ENCODE data around the gene LCN10.

The LCN10 gene

DNA sequence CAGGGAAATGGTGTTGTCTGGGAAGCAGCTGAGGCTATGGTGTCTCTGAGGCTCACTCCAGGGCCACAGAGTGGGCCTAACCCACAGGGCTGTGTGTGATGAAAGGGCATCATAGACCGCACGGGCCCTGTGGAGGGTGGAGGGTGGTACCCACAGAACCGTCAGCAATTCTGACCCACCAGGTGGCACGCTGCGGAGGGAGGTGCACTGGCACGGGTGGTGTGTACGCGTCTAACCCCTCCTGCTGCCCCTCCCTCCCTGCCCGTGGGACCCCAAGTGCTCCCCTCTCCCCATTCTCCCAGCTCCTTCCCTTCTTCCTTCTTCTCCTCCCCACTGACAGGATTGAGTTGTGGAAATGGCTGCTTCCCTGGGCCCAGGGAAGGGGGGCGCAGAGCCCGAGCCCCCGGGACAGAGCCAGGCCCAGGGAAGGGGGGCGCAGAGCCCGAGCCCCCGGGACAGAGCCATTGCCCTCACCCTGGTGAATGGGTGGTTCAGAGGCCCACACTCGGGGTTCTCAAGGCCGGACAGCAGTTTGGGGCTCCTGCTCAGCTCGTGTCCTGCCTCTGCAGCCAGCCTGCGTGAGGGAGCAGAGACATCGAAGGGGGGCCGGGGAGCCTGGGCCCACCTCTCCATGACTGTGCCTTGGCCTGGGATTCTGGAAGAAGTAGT is 6.8 kb downstream of the LCN10 start:
- DNase-seq = no peak

DNA sequence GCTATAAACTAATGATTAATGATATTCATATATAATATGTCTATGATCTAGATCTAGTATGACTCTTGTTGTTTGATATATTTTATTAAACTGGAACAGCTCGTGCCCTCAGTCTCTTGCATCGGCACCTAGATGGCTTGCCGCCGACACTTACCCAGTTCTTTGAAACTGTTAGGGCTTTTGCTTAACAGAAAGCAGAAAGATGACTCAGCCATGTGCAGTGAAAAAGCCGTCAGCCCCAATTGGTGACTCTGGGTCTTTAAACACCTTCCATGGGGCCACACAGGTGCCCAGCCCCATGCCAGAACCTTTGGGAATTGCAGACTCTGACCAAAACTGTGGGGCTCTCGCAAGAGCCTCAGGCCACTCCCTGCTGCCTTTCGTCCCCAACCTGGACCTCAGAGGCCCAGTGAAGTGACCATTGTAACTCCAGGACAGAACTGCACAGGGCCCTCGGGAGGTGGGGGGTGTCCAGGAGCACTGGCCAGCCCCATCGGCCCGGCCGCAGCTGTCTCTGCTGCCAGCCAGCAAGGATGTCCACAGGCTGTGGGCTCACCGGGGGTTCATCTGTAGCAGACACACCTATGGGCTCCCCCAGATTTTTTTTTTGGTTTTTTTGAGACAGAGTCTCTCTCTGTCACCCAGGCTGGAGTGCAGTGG is 7.8 kb downstream of the LCN10 start:
- no peak for DNase-seq

DNA sequence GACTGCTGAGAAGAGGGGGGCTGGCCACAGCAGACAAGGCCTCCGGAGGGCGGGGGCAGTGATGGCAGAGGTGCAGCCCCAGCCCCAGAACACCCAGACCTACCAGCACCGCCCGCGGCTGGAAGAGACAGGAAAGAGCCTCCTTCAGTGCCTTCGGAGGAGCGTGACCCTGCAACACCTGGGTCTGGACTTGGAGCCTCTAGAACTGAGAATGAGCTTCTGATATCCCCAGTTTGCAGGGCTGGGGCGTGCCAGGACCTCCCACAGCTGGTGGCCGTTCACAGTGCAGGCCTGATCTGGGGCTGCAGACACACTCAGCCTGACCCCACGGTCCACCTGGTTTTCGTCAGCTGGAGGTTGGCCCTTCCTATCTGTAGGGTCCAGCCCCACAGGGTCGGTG is 9.1 kb downstream of the LCN10 start:
- DNase-seq = no peak

DNA sequence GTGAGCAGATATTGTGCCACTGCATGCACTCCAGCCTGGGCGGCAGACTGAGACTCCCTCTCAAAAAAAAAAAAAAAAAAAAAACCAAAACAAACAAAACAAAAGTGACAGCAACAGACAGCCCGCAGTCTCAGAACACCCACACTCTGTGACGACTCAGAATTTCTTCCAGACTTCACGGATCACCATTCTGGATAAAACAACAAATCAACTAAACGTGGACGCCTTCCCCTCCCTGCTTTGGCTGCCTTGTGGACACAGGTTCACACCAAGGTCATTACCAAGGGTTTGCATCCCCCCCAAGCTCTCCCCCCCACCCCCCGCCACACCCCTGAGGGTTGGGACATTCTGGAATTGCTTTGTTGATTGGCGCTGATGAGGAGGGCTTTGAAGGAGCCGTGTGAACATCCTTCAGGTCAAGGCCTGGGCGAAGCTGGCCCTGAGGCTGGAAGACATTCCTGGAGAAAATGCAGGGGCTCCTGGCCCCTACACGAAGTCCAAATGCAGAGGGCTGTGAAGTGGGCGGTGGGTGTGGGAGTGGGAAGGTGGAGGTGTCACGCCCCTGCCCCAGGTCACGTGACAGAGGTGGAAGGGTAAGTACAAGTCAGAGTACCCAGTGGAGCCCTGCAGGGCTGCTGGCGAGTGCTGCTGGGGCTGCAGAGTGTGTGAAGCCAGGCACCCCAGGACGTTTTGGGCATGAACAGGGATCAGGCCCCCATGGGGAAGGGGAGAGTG is 10.1 kb downstream of the LCN10 start:
- no peak for DNase-seq

DNA sequence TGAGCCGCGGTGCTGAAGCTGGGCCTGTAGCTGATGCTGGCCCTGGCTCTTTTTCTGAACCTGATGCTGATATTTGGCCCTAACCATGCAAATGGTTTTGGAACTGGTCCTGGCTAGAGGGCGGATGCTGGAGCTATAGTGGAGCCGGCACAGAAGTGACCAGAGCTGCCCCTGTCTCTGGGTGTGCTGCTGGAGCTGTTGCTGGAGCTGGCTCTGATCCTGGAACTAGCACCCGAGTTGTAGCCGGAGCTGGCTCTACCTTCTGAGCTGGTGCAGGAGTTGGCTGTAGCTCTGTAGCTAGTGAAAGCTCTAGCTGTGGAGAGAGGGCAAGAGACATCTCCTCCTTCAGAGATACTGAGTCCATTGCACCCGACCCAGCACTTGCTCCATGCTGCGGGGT is 12.8 kb downstream of the LCN10 start:
- DNase-seq = no peak

DNA sequence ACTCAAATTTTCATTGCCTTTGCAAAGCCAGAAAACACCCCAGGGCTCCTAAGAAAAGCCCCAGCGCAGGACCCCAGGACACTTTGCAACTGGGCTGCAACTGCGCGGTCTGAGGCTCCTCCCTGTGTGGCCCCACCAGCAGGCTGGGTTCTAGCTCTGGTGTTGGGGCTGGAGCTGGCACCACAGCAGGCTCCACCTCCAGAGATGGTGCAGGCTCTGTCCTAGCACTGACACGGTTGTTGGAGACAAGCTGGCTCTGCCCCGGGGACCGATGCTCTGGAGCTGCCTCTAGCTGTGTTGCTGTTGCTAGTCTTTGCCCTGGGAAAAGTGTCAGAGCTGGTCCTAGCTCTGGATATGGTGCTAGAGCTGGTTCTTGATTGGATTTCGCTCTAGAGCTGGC is 13.6 kb downstream of the LCN10 start:
- no peak for DNase-seq

DNA sequence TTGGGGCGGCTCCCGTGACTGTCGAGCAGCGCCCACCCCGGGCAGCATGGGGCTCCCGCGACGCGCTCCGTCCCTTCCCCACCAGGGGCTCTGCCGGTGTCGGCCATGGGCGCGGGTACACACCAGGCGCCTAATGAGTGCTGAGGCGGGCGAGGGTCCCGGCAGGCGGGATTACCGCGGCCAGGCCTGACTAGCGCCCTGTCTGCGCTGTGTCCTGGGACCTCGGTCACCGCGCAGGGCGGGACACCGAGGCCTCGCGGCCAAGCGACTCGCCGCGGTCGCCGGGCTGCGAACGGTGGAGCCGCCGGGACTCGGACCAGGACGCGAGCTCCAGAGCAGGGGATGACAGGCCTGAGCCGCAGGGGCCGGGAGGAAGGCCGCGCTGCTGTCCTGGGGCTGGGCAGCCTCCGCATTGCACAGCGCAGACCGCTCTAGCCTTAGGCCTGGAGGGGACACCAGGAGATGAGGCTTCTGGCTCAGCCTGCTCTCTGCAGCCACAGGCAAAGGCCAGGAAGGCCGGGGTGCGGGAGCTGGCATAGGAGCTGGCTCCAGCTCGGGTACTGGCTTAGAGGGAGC is 14.1 kb downstream of the LCN10 start:
- no peak for DNase-seq

DNA sequence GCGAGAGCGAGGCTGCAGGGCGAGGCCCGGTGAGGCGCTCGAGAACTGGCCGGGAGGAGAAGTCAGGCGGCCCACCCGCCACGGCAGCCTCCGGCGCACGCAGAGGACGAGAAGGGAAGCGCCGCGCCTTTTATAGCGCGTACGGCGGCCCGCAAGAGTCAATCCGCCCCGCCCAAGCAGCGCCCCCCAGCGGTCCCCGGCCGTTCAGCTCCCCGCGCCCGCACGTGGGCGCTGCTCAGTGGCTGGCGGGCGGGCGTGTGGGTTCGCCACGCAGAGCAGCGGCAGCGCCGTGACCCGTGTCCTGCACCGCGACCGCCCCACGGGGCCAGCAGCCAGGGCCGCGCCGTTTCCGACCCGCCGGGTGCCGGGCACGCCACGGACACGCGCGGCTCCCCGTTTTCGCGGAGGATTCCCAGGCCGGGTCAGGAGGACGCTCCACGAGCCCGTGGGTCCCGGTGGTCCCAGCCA is 14.6 kb downstream of the LCN10 start:
- peak; percentile 84 for DNase-seq

DNA sequence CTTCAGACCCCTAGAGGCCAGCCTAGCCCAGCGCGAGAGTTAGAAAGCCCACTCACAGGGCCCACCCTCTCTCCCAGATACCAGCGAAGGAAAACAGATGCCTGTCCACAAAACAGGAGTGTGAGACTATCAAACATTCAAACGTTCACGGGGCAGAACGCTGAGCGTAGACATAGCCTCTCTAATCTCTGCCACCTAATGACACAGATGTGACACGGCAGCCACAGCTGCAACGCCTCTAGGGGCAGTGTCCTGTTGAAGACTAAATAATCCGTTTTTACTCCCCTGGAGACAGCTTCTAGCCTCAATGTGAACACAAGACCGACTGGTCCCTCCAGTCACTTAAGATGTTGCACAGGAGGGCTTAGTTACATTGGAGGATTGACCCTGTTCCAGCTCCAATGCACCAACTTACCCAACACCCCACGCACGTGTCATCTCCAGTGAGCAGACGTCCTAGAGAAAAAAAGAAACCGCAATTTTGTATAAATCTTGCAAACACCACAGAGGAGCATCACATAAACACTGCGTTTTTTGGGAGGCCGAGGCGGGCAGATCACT is 16.0 kb downstream of the LCN10 start:
- DNase-seq = no peak

DNA sequence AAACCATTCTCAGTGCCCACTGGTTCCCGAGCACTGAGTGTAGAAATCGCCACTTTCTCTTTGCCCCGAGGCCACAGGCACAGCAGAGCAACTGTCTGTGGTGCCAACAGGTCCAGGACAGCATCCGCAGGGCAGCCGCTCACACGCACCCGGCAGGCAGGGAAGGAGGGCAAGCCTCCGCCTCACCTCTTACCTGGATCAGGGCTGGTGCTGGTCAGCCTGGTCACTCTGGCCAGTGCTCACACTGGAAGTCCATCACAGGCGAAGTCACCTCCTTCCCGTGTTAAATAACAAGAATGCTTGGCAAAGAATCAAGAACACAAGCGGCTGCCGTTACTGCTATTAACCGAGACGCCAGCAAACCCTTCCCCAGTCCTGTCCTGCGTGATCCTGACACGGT is 16.6 kb downstream of the LCN10 start:
- no peak for DNase-seq

DNA sequence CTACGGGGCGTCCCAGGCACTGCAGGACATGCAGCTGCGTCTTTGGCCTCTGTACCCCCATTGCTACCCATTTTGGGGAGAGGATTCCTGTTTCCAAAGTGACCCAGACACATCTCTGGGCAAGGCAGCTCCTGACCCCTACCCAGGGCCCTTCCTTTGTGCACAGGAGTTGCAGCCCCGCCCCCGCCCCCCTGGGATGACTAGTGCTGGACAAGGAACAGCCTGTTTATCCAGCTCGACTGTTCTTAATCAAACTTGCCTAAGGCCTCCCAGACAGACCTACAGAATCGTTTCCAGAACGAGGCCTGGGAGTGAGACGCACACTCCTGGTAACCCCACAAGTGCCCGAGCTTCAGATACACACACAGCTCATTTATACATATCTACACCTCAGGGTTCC is 17.1 kb downstream of the LCN10 start:
- DNase-seq = no peak

DNA sequence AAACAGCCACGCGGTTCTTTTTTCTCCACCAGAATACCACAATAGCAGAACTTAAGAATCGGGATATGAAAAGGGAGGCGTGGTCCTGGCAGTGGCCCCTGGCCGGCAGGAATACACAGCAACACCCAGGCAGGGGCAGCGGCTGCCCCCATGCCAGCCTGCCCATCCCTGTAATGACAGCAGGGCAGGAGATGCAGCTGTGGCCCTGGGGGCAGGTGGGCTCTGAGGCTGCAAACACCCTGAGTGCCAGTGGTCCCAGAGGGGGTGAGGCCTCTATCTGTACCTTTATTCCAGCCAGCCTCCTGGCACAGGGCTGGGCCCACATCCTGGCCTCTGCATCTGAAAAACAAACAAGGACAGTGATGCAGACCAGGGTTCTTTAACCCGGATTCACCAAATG is 18.0 kb downstream of the LCN10 start:
- no peak for DNase-seq

DNA sequence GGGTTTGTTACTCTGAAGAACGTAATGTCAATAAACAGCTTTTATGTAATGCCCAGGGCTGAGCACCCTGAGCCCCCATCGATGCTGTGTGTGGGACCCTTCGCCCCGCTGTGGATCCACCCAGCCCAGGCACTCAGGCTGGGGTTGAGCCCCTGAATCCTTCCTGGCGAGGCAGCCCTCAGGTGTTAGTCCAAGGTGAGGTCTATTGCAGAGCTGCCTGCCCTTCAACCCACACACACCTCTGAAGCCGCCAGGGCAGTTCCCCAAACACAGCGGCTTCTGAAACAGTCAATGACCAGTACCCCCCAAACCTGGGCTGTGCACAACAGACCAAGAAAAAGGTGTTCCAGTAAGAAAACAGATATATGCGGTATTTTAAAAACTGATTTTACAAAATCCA is 18.8 kb downstream of the LCN10 start:
- no peak for DNase-seq

DNA sequence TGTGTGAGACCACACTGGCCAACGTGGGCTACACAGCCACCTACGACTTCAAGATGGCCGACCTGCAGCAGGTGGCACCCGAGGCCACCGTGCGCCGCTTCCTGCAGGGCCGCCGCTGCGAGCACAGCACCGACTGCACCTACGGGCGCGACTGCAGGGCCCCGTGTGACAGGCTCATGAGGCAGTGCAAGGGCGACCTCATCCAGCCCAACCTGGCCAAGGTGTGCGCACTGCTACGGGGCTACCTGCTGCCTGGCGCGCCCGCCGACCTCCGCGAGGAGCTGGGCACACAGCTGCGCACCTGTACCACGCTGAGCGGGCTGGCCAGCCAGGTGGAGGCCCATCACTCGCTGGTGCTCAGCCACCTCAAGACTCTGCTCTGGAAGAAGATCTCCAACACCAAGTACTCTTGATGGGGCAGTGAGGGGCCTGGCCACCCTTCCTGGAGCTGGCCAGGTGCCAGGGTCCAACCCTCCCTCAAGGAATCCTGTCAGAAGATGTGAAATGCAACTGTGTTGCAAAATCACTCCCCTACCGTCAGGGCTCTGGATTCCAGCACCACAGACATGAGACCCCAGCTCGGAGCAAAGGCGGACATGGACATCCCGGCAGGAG is 19.3 kb downstream of the LCN10 start:
- no peak for DNase-seq

DNA sequence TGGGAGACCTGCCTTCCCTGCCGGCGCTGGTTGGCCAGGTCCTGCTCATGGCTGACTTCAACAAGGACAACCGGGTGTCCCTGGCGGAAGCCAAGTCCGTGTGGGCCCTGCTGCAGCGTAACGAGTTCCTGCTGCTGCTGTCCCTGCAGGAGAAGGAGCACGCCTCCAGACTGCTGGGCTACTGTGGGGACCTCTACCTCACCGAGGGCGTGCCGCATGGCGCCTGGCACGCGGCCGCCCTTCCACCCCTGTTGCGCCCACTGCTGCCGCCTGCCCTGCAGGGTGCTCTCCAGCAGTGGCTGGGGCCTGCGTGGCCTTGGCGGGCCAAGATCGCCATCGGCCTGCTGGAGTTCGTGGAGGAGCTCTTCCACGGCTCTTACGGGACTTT is 19.8 kb downstream of the LCN10 start:
- no peak for DNase-seq

DNA sequence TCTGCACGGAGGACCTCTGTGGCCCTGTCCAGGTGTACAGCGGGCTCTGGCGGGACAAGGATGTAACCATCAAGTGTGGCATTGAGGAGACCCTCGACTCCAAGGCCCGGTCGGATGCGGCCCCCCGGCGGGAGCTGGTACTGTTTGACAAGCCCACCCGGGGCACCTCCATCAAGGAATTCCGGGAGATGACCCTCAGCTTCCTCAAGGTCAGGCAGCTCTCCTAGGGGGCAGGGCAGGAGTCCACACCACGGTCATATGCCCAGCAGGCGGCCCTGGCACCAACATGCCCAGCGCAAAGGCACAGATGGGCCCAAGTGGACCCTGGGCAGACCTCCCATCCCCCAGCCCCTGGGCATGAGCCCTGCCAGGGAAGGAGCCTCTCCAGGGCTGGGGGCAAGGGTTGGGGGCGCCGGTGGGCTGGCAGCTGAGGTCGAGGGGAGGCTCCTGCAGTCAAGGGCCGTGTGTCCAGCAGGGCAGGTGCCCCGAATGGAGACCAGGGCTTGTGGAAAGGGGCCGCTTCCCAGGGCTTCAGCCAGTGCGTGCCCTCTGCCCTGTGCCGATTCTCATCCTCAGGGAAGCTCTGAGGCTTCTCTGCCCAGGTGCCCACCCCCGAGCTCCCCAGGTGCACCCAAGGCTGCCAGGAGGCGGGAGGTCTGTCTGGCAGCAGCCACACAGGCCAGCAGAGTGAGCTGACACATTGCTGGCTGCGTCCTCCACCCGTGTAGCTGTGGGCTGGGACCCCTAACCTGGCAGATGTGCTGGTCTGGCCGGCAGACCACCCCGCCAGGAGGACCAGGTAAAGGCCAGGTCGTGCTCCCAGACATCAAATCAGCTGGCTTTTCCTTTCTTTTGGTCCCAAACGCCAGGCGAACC is 20.4 kb downstream of the LCN10 start:
- DNase-seq = no peak

DNA sequence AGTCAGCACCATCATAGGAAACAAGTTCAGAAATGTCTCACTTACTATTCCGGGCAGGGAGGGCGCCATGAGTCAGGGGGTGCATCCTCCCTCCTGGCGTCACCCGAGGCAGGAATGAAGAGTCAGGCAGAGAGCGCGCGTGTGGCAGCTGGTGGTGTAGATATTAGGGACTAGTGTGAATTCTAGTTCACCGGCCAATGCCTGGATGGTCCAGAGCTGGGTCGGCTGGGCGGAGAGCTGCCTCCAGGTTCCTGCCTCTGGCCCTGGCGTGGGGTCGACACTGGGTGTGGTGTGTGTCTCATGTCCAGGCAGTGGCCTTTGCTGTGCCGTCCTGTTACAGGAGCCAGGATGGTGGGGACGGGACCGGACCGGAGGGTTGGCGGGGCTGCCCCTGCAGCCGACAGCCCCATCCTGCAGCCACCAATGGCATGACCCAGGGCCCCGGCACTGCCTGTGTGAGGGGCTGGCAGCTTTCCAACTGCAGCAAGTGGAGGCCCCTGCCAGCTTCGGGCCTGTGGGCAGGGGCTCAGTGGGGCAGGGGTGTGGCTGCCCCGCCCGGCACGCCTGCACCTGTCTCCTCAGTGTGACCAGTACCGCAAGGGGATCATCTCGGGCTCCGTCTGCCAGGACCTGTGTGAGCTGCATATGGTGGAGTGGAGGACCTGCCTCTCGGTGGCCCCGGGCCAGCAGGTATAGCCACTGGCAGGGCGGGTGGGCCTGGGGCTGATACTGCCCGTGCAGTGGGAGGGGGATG is 21.2 kb downstream of the LCN10 start:
- no peak for DNase-seq

DNA sequence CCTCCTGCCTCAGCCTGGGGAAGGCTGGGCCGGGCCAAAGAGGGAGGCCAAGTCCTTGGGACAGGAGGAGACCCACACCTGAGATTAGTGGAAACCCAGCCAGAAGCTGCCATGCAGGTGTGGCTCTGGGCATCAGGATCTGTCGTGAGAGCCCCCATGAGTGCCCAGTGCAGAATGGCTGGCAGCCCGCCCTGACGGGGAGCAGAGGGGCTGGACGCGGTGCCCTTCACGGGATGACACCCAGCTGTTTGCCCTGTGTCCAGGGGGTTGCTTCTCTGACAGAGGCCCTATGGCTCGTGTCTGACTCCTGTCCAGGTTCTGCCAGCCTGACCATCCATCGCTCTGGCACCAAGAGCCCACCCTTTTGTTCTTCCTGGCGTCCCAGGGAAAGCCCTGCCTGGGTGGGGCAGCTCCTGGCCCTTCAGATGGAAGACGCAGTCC is 21.8 kb downstream of the LCN10 start:
- no peak for DNase-seq

DNA sequence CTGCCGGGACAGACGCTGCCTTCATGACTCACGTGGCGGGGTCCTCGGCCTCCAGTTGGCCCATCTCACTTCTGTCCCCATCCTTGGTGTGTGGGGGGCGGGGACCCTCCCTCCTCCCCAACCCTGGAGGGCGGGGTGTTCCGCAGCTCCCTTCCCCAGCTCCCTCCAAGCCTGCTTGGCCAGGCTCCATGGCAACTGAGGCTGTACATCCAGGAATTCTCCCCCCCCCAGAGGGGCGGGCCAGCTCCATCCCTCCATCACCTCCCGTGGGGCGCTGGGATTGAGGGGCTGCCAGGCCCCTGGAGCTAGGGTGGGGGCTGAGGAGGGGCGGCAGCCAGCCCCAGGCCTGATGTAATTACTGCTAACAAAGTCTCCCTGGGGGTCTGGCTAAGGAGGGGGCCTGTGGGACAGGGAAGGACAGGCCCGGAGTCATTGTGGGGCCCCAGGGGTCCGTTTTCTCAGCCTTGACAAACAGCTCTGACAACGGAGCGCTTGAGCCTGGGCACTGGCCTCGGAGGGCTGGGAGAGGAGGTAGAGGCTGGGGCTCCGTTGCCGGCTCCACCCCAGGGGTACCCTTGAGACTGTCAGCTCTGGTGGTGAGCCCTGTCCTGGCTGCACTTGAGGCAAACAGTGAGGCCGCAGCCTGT is 22.4 kb downstream of the LCN10 start:
- no peak for DNase-seq

DNA sequence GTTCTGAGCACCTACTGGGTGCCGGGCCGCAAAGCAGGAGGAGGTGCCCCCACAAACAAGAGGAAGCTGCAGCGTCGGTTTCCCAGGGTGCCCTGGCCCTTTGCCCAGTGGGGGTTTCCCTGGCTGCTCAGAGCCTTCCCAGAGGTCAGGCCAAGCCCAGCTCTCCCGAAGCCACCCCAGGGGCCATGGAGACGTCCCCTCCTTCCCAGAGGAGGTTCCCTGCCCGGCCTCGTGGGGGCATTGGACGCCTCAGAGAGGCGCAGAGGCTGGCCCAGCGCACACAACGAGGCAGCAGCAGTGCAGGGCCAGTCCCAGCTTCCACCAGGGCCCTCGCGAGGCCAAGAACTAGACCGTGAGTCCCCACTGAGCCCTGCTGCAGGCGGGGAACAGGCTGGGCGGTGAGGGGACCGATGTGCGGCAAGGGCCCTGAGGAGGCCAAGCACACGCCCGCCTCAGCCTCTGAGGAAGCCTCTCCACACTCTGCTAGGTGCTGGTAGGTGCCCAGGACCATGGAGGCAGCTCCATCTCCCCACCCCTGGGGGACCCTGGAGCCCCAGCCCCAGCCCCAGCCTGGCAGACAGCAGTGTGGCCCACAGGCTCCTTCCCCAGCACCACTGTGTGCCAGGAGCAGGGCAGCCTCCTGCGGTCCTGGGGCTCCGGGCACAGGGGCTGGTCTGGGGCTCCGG is 23.4 kb downstream of the LCN10 start:
- no peak for DNase-seq
